Stimulated activated CD4-positive, alpha-beta T cell treated with anti-CD3 and anti-CD28 coated beads, Interleukin-12 subunit alpha, Interleukin-12 subunit beta, amount 100 ng/mL, for 48 hours (primary cell): ENCODE data around the gene CDC42EP1.
"Not testable (repeated sequence)": the region's sequence is repeated elsewhere in the genome, so short reads cannot be mapped to it uniquely, and the experiment has no call there.

Experiments used
- DNase-seq, 3 donors: peaks; one replicate each; pipeline ENCODE4 v3.0.0-alpha.2; 2020; ENCODE audit warnings: low read depth in 2 of 3, low spot score in 1 of 3

Gene CDC42EP1

GRCh38 chr22:37609240-37610152 lies 49.2 kb downstream of the CDC42EP1 start:
- DNase-seq = no peak

- DNase-seq = not testable (repeated sequence)
These were observed 49.8 kb downstream of the CDC42EP1 start for GRCh38 chr22:37610153-37610475.

GRCh38 chr22:37610480-37611129 lies 50.3 kb downstream of the CDC42EP1 start:
- DNase-seq = no peak

- no peak for DNase-seq
These were observed 50.9 kb downstream of the CDC42EP1 start for GRCh38 chr22:37611207-37611606.

- DNase-seq = no peak
These were observed 56.2 kb downstream of the CDC42EP1 start for GRCh38 chr22:37616201-37617083.

- no peak for DNase-seq
These were observed 57.2 kb downstream of the CDC42EP1 start for GRCh38 chr22:37617431-37617830.

- no peak for DNase-seq
These were observed 57.9 kb downstream of the CDC42EP1 start for GRCh38 chr22:37618072-37618656.

- no peak for DNase-seq
These were observed 58.4 kb downstream of the CDC42EP1 start for GRCh38 chr22:37618674-37619073.
